Upper lobe of left lung (tissue), 4 donors: ENCODE data around the gene ST8SIA5.

Experiments used
- CTCF ChIP-seq, 6 experiments: fragments of 450-650 bp in 4 of 6; fragments of 200-600 bp in 2 of 6; sonication (generic) in 2 of 6; IDR thresholded peaks; one replicate each; pipeline ENCODE4 v1.5.1; 2016 to 2019; ENCODE audit warnings: antibody characterized with exemption in 6 of 6
- EP300 ChIP-seq, 4 donors: sonication (generic); formaldehyde crosslinking; IDR thresholded peaks; one replicate each; pipeline ENCODE4 v1.5.1; 2017; ENCODE audit warnings: antibody characterized with exemption in 4 of 4, control low read depth in 2 of 4
- POLR2A ChIP-seq, 4 donors: fragments of 450-650 bp; IDR thresholded peaks; one replicate each; pipeline ENCODE4 v1.5.1; 2016 to 2017; ENCODE audit warnings: antibody characterized with exemption in 4 of 4, mild to moderate bottlenecking in 2 of 4
- POLR2AphosphoS5 ChIP-seq, 2 donors: sonication (generic); formaldehyde crosslinking; IDR thresholded peaks; one replicate each; pipeline ENCODE4 v1.5.1; 2017; ENCODE audit warnings: antibody characterized with exemption in 2 of 2

- TF ChIP-seq CTCF (IDR thresholded peaks at IDR 0.05) (no peak), POLR2A (IDR thresholded peaks at IDR 0.05) (no peak), EP300 (IDR thresholded peaks at IDR 0.05) (no peak), POLR2AphosphoS5 (IDR thresholded peaks at IDR 0.05) (no peak)
Observed at GRCh38 chr18:46656326-46657114, 100.3 kb downstream of the ST8SIA5 start.
